Inflammatory macrophage (primary cell): ENCODE results near the gene RGS6.

Experiments
- DNase-seq, 2 donors: peaks; one replicate each; pipeline ENCODE4 v3.0.0-alpha.2; 2020 to 2022

RGS6 gene

DNA sequence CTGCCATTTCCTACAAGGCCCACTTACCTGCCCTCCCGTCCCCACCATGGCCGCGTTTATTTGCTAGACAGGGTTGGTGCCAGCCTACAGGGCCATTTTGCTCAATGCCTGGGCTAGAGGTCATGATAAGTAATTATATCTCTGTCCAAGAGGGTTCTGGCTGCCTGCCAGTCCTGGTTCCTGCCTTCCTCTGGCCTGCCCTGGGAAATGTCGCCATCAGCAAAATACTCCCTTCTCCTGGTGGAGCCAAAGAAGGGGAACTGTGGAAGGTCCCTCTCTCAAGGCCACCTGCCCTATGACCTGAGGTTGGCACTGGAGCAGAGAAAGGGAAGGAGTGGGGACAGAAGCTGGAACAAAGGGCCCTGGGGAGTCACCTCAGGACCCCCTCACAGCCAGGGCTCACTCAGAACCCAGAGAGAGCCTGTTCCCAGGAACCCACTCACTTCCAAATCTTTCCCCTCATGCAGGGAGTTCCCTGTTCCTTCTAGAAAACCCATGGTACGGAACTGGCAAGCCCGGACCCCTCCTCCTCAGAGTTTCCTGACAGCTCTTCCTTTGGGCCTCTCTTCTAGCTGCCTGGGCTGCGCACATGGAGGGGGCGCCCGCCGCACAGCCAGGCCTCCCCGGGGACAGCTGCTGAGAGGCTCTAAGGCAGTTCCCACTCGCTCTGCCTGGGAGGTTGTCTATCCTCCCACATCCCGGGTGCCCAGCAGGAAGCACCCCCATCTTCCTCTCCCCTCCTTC, 681.2 kb downstream of the RGS6 start:
- DNase-seq, result peak in 1 of 2 donors; percentile 16

DNA sequence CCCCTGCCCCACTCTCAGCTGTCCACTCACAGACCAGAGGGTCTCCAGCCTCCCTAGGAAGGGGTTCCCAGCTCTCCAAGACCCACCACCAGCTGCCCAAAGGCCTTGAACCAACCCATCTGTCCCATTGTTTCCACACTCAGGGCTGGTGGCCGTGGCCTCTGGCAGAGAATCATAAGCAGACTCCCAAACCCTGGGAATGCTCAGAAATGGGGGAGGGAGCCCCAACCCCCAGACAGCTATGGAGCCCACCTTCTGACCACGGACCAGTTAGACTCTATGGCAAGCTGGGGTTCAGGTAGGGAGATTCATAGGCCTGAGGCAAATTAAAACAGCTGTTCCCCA, 681.7 kb downstream of the RGS6 start:
- DNase-seq, result no peak

DNA sequence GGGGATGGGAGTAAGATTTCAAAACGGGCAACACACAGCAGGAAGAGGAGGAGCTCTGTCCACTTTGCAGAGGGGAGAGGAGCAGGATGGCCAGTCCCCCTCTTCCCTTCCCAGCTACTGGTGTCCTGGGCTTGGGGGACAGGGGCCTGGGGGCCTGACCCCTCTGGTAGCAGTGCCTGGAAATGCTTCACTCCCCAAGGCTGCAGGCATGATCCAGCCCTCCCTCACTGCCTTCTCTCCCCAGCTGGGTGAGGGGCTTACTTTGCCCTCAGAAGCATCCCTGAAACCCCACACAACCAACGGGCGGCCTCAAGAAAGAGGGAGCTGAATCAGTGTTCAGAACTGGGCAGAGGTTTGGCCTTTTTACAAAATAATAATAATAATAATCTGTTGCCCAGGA, 682.1 kb downstream of the RGS6 start:
- DNase-seq, result no peak

DNA sequence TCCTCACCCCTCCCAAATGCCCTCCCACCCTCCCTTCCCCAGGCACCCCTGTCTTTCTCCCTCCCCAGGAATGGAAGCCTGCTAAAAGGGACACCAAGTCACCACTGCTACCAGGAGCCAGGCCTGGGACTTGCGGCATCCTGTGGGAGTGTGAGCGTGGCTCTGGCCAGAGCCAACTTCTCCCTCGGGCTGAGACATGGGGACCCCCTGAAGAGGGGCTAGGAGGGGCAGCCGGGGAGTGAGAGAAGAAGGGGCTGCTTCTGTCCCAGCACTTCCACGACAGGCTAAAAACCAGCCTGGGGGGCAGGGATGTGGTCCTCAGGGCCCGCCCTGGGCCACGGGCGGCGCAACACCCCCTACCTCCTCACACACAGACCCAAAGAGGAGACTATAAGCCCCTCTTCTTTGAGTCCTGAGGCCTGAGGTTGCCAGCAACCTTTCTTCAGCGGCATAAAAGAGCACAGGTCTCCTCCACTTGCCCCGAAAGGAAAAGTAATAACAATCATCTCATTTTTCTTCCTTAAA, 682.7 kb downstream of the RGS6 start:
- DNase-seq, result no peak

DNA sequence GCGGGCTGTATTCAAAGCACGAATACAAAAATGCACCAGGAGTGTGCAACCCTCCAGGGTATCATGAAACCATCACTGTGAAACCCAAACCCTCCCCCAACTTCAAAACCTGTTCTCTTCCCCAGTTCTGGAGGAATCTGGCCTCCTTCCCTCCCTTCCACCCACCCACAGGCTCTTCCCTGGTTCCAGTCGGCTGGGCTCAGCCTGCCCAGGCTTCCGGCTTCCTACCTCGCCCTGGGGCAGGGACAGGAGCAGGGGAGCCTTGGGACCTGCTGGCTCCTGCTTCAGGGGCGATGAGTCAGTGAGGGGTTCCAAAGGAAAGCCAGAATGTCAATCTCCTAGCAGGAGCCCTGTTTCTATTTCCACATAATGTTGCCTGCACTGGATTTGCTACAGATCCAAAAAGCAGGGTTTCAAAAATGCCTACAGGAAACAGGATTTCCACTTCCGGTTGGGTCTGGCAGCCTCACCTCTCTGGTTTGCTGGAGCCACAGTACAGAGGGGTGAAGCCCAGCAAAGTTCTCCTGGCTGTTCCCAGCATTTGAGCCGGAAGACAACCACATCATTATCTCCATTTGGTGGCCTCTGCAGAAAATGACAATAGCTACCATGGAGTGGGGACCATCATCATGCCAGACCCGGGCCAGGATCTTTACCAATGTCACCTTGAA, 683.4 kb downstream of the RGS6 start:
- DNase-seq, result no peak
